NCI-H1694 treated with DMSO at 0.1 percent for 48 hours (cell line): ENCODE measurements around the gene CCDC33.
"Not testable (repeated sequence)": the region's sequence is repeated elsewhere in the genome, so short reads cannot be mapped to it uniquely, and the experiment has no call there.

Experiments
- DNase-seq: peaks from one replicate; lab custom pipeline; 2025; lab: John Stamatoyannopoulos, UW

Gene CCDC33

DNA sequence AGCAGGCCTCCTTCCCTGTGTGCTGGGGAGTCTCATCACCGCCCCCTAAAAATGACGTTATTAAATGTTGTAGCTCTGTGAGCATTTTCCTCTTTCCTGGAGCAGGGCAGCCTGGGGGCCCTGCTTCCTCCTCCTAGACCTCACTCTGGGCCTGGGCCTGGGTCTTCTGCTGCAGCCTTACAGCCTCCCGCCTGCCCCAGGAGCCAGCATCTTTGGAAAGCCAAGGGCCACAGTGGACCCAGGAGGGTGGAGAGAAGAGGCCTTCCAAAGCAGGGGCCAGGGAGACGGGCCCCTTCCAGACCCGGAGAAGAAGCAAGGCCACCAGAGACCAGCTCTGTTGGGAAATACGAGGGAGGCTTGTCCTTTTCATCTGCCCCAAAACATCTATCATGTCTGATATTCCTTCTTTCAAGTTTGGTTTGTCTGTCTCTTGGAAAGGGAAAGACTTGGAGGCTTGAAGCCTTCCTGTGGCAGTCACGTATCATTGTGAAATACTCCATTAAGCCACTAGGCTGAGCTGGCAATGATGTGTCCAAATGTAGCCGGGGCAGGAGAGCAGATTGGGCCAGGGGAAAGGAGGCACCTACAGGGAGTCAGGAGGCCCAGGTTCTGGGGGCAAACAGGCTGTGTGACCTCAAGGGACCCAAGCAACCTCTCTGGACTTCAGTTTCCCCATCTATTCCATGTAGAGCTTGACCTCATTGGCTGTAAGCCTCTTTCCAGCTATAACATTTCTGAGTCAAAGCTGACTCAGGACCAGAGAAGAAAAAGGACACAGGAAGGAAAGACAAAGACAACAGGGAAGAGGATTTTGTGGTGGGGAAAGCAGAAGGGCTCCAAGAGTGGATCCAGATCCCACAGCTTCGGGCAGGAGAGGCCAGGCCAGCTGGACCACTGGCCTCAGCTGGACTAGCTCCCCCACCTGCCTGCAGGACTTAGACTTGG, 100.2 kb downstream of the CCDC33 start:
- DNase-seq, result no peak

DNA sequence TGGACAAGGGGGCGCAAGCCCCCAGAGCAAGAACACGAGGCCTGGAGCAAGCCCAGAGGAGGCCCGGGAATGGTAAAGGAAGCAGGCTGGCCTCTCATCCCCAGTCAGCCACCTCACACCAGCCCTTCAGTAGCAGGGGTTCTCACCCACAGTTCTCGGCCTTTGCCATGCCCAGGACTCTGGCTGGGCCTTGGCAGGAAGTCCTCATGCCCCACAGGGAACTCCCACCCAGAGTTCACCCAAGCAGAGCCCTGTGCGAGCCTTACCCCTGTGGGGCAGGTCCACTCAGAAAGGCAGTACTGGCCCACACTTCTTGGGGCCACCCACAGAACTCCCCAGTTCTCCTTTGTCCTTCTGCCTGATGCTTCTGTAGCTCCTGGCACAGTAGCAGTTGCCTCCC, 101.0 kb downstream of the CCDC33 start:
- no peak for DNase-seq

DNA sequence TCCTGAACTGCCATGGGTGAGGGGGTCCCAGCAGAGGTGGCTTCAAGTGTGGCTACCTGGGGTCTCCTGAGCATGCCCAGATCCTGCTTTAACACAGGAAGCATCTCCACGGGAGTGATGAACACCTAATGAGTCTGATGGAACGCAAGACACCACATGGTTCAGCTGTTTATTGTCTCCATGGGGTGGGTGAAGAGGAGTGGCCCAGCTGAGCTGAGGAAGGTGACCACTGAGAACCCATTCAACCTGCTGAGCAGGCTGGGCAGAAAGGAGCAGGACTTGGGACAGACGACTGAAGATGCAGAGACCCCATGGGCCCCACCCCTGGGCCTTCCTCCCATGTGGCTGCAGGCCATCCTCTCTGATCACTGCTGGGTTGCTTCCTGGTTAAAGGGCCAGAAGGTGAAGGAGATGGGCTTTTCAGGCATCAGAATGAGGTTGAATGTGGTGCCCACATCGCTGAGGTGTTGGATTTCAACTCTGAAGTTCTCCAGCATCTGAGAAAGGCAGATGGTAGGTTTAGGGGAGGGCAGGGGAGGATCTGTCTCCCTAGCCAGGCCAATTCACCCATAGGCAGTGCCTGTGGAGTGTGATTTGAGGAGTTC, 101.6 kb downstream of the CCDC33 start:
- no peak for DNase-seq

DNA sequence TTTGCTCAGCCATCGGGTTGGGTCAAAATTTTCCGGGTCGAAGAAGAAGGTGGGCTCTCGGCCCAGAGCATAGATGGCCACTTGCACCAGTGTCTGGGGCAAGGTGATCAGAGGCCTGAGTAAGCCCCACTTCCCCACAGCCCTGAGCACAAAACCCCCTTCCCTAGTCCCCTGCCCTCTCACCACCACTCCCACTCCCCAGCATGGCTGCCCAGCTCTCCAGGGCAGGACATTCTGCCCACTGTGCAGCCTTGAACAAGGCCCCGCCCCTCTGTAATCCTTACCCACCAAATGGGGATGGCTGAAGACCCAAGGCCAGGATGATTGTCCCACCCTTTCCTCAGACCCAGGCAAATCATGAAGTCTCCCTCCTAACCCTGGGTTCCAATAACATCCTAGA, 102.5 kb downstream of the CCDC33 start:
- DNase-seq, result no peak

DNA sequence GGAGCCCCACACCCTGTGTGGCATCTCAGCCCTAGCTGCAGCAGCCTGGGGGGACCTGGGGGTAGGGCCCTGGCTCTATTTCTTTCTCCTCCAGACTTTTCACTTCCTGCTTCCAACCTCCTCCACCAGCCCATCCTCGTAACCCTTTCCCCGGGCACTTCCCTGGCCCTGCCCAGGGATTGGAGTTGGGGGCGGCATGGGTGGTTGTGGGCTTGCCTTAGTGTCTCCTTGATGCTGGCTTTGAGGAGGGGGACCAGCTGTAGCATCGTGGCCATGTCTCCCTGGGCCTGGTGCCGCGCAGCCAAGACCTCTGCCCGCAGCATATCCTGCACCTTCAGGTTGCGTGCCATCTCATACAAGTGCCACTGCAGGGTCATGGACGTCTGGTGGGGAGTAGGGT, 103.2 kb downstream of the CCDC33 start:
- DNase-seq, result no peak

DNA sequence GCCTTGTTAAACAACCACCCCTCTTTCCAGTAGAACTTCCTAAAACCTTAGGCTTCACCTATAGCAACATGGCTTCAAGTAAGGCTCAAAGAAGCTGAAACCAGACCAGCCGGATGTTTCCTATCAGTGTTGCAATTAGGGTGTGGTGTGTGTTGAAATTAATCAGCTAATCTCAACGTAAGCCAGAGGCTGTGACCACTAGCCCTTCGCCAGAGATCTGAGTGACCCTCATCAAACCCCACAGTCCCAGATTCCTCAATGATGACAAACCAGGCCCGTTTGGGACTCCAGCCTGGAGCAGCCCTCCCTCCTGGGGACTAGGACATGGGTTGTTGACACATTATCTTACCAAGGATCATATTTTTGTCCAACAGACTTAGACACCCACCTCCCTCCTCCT, 104.0 kb downstream of the CCDC33 start:
- no peak for DNase-seq

GRCh38 chr15:74343127-74343796, 107.1 kb downstream of the CCDC33 start:
- DNase-seq, result no peak

DNA sequence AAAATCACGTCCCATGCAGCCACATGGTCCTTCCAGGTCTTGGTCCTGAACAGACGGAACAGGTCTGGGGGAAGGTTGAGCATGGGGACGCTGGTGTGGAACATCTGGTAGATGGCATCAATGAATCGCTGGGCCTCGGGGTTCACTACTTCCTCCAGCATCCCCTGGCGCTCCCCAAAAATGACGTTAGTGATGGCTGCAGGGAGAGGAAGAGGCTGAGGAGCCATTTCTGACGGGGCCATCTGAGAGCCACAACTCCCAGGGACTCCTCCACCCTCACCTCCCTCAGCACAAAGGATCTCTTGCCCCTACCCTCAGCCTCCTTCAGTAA, 107.6 kb downstream of the CCDC33 start:
- no peak for DNase-seq

GRCh38 chr15:74345051-74345450, 108.9 kb downstream of the CCDC33 start:
- no peak for DNase-seq

DNA sequence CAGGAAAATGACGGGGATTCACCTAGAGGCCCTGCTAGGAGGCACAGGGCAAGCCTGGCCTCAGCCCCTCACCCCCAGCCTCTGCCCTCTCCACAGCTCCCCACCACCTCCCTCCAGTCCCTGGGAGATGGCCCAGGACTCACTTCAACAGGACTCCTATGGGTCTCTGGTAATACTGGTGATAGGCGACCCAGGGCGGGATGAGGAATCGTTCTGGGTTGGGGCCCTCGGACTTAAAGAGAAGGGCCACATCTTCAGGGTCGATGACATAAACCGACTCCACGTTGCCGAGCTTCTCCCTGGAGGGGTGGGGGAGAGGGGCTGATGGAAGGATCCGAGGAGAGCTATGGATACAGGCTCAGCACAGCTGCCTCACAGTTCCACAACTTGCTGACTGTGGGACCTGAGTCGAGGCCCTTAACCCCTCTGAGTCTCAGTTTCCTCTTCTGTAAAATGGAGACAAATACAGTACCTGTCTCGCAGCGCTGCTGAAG, 111.7 kb downstream of the CCDC33 start:
- DNase-seq, result no peak

DNA sequence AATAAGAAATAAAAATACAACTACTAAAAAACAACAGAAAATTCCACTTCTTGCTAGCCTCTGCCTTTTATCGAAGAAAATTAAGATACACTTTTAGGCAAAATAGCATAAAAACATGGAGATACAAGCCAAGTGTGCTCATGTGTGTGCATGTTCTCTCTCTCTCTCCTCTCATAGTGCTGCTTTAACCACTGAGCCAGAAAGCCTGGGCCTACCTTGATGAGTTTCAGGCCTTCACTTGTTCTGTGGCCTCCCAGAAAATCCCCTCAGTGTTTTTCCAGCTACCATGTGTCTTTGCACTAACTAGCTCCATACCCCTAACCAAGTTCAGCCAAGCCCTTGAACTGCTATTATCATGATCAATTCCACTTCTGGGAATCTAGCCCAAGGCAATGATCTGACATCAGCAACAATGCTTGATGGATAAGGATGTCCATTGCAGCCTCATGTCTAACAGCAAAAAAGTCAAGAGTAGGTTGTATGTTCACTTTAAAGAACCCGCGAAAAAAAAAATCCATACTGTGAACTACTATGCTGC, 113.2 kb downstream of the CCDC33 start:
- DNase-seq, result no peak

- no peak for DNase-seq
Measured at GRCh38 chr15:74350295-74351275, 114.5 kb downstream of the CCDC33 start.

- no peak for DNase-seq
Measured at GRCh38 chr15:74351670-74352069, 115.5 kb downstream of the CCDC33 start.

DNA sequence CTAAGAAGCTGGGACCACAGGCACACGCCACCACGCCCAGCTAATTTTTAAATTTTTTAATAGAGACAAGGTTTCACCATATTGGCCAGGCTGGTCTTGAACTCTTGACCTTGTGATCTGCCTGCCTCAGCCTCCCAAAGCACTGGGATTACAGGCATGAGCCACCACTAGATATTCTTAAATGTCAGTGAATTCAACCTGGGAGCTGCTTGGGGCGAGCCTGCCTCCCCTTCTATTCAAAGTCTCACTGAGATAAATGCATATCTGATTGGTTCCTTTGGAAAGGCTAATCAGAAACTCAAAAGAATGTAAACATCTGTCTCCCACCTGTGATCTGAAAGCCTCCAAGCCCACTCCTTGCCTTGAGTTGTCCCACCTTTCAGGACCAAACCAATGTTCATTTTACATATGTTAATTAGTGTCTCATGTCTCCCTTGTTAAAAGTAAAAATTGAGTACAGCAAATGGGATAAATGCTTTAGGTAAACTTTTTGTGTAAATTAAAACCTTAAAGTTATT, 116.3 kb downstream of the CCDC33 start:
- no peak for DNase-seq

- DNase-seq, result not testable (repeated sequence)
Measured at GRCh38 chr15:74353992-74354391, 117.9 kb downstream of the CCDC33 start.

- DNase-seq, result not testable (repeated sequence)
Measured at GRCh38 chr15:74356050-74356449, 119.9 kb downstream of the CCDC33 start.

DNA sequence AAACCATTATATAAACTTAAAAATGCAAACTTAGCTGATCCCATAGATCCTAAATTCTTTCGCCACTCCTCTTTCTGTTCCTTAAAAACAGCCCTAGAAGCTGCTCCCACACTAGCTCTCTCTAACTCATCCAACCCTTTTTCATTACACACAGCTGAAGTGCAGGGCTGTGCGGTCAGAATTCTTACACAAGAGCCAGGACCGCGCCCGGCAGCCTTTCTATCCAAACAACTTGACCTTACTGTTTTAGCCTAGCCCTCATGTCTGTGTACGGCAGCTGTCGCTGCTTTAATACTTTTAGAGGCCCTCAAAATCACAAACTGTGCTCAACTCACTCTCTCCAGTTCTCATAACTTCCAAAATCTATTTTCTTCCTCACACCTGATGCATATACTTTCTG, 121.4 kb downstream of the CCDC33 start:
- not testable (repeated sequence) for DNase-seq

DNA sequence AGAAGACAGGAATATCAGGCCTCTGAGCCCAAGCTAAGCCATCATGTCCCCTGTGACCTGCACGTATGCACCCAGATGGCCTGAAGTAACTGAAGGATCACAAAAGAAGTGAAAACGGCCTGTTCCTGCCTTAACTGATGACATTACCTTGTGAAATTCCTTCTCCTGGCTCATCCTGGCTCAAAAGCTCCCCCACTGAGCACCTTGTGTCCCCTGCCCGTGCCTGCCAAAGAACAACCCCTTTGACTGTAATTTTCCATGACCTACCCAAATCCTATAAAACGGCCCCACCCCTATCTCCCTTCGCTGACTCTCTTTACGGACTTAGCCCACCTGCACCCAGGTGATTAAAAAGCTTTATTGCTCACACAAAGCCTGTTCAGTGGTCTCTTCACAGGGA, 123.2 kb downstream of the CCDC33 start:
- not testable (repeated sequence) for DNase-seq

- not testable (repeated sequence) for DNase-seq
Measured at GRCh38 chr15:74360855-74361254, 124.7 kb downstream of the CCDC33 start.

- DNase-seq, result no peak
Measured at GRCh38 chr15:74362482-74362881, 126.4 kb downstream of the CCDC33 start.
